IPS DF 6.9 (cell line): ENCODE data around the gene KRT86.
"Not testable (repeated sequence)": the region's sequence is repeated elsewhere in the genome, so short reads cannot be mapped to it uniquely, and the experiment has no call there.

Experiments used
- DNase-seq: peaks from one replicate; pipeline ENCODE4 v3.0.0-alpha.2; 2013; ENCODE audit warnings: low read depth, low spot score
- H3K27ac ChIP-seq: one replicate; pipeline ENCODE4 v1.5.1; 2013; ENCODE audit warnings: low read length, control low read depth
- H3K27me3 ChIP-seq: 2 replicates; pipeline ENCODE4 v1.6.1; 2013; ENCODE audit warnings: mild to moderate bottlenecking, low read length; ENCODE audit not compliant: control insufficient read depth, insufficient read depth
- H3K36me3 ChIP-seq: 2 replicates; pipeline ENCODE4 v1.6.1; 2013; ENCODE audit warnings: low read length; ENCODE audit not compliant: control insufficient read depth, insufficient read depth
- H3K4me1 ChIP-seq: 2 replicates; pipeline ENCODE4 v1.6.1; 2013; ENCODE audit warnings: low read length; ENCODE audit not compliant: control insufficient read depth, insufficient read depth
- H3K4me3 ChIP-seq: 2 replicates; pipeline ENCODE4 v1.5.1; 2013; ENCODE audit warnings: mild to moderate bottlenecking, low read length
- H3K9me3 ChIP-seq: 2 replicates; pipeline ENCODE4 v1.6.1; 2013; ENCODE audit warnings: low read length, inconsistent platforms; ENCODE audit not compliant: control insufficient read depth, insufficient read depth
- WGBS: extraction: QIAGEN DNeasy Blood & Tissue Kit; methylation state at CpG from one replicate; pipeline ENCODE4 v1.1.7; 2013; ENCODE audit warnings: mixed read lengths, missing lambda C conversion rate; ENCODE audit not compliant: insufficient read length, insufficient coverage; 5-methylcytosine and 5-hydroxymethylcytosine counted together

The KRT86 gene

DNA sequence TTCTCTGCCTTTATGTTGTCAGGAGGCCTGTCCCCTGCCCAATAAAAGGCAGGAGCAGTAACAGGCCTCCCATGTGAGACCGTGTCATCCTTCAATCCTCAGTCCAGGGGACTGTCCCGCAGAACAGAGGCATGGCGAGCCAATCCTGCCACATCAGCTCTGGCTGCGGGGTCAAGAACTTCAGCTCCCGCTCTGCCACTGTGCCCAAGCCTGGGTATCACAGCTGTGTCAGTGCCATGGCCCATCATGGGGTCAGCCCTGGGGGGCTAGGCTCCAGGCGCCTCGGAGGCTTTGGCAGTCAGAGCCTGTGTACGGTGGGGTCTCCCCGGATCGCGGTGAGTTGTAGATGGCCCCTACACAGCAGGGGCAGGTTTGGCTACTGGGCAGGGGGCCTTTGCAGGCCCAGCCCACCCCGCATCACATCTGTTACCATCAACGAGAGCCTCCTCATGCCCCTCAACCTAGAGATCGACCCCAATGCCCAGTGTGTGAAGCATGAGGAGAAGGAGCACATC is 66.7 kb downstream of the KRT86 start:
- Histone ChIP-seq H3K36me3 (no peaks in the 10 kb centered on the region), H3K4me1 (no peaks in the 10 kb centered on the region), H3K9me3 (no peaks in the 10 kb centered on the region), H3K27ac (no peak overlapping the region), H3K4me3 (no peak overlapping the region), H3K27me3 (no peaks in the 10 kb centered on the region)
- no peak for DNase-seq
- no CpG with 5 or more reads among the region's 14 CpGs for WGBS

DNA sequence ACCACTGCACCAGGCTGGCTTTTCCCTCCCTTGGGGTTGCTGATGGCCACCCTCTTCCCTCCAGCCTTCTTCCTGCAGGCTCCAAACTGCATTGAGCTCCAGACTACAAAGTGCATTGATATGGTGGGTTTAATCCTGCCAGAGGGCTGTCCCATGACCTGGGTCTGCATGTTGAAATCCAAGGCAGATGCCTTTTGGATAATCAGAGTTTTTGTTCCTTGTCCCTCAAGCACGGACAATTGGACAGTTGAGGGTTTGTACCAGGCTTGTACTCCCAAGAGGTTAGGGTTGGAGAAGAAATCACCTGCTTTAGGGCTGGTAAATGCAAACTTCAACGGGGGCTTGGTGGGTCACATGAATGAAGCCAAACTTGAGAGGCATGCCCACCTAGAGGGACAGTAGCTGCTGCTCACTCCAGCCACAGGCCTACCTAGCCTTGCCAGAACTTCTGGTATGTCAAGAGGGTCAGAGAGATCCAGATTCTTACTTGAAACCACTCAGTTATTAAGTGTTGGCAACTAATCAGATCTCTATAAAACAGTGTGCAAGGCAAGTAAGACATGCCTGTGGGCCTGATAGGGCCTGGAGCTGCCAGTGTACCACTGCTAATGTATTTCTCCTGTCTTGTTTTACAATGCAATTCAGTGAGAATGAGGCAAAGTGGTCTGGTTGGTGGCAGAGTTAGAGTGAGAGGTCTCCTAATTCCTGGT is 68.5 kb downstream of the KRT86 start:
- H3K4me1 ChIP-seq, result no peaks in the 10 kb centered on the region
- no peaks in the 10 kb centered on the region for H3K36me3 ChIP-seq
- H3K27ac ChIP-seq, result no peak overlapping the region
- H3K9me3 ChIP-seq, result no peaks in the 10 kb centered on the region
- WGBS, result no CpG with 5 or more reads among the region's 2 CpGs
- H3K4me3 ChIP-seq, result no peak overlapping the region
- no peaks in the 10 kb centered on the region for H3K27me3 ChIP-seq
- DNase-seq, result no peak

DNA sequence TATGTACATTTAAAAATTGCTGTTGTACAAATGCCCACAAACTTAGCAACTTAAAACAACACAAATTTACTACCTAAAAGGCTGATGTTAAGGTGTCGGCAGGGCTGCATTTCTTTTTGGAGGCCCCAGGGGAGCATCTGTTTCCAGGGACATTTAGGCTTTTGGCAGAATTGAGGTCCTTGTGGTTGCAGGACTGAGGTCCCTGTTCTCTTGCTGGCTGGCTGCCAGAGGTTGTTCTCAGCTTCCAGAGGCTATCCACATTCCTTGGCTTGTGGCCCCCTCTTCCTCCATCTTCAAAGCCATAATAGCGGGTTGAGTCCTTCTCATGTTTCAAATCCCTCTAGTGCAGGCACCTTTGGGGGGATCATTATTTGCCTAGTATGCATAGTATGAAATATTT is 69.1 kb downstream of the KRT86 start:
- Histone ChIP-seq H3K9me3 (no peaks in the 10 kb centered on the region), H3K36me3 (no peaks in the 10 kb centered on the region), H3K27ac (no peak overlapping the region), H3K4me1 (no peaks in the 10 kb centered on the region), H3K4me3 (no peak overlapping the region), H3K27me3 (no peaks in the 10 kb centered on the region)
- no CpG with 5 or more reads among the region's 2 CpGs for WGBS
- DNase-seq, result no peak

DNA sequence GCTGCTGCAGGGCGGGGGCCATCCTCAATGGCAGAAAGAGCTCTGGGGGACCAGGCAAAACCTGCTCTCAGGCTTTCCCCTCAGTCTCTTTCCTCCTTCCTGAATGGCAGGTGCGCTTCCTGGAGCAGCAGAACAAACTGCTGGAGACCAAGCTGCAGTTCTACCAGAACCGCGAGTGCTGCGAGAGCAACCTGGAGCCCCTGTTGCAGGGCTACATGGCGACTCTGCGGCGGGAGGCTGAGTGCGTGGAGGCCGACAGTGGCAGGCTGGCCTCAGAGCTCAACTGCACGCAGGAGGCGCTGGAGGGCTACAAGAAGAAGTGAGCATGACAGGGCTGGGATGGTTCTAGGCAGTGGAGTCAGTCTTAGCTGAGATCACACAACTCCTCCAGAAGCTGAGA is 69.7 kb downstream of the KRT86 start:
- H3K4me1 ChIP-seq, result no peaks in the 10 kb centered on the region
- H3K27me3 ChIP-seq, result no peaks in the 10 kb centered on the region
- H3K4me3 ChIP-seq, result no peak overlapping the region
- WGBS, result no CpG with 5 or more reads among the region's 12 CpGs
- H3K9me3 ChIP-seq, result no peaks in the 10 kb centered on the region
- DNase-seq, result no peak
- H3K27ac ChIP-seq, result no peak overlapping the region
- H3K36me3 ChIP-seq, result no peaks in the 10 kb centered on the region

DNA sequence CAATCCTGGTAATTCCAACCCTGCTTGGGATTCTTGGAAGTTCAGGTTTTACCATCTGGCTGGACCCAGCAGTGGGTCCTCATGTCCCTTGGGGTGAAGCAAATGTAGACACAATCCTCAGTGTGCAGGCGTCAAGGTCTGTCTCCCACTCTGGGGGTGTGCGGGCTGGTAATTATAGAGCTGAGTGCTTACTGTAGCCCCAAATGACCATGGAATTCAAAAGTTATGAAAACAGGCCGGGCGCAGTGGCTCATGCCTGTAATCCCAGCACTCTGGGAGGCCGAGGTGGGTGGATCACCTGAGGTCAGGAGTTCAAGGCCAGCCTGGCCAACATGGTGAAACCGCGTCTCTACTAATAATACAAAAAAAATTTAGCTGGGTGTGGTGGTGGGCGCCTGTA is 70.6 kb downstream of the KRT86 start:
- H3K9me3 ChIP-seq, H3K4me1 ChIP-seq, H3K27ac ChIP-seq, H3K36me3 ChIP-seq, DNase-seq, H3K27me3 ChIP-seq, H3K4me3 ChIP-seq: not testable (repeated sequence)
- WGBS, result no CpG with 5 or more reads among the region's 8 CpGs

DNA sequence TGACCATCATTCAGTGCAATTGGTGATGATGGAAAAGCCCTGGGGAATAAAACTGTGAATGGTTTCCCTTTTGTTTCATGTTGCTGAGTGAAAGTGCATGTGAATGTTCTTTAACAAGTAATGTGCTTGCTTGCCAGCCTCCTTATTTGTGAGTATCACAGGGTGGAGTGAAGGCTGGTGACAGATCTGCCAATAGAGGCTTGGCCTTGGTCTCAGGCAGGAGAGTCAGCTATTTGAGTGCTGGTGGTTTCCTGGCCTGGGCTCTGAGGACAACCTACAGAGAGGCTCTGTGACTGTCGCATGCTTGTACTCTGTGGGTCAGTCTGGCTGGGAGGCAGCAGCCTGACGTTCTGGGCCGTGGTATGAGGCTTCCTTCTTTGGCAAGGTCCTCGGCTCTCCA is 72.1 kb downstream of the KRT86 start:
- H3K4me3 ChIP-seq, result no peak overlapping the region
- H3K27ac ChIP-seq, result no peak overlapping the region
- WGBS, result no CpG with 5 or more reads among the region's 4 CpGs
- no peaks in the 10 kb centered on the region for H3K27me3 ChIP-seq
- H3K36me3 ChIP-seq, result no peaks in the 10 kb centered on the region
- H3K4me1 ChIP-seq, result no peaks in the 10 kb centered on the region
- no peak for DNase-seq
- H3K9me3 ChIP-seq, result no peaks in the 10 kb centered on the region

DNA sequence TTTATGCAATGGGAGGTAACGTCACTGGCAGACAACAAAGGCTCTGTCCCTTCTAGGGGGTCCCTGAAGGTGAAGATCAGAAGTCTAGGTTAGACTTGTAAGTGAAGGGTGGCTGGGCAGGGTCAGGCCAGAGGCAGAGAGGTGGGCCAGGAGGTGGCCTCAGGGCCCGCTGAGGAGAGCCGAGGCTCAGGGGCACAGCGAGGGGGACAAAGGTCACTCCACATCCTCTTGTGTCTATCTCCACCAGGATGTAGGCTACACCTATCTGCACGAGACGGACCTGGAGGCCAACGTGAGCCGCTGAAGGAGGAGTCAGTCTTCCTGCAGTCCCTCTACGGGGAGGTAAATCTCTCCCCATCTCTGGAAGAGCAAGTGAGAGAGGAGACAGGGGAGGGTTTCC is 72.6 kb downstream of the KRT86 start:
- no peaks in the 10 kb centered on the region for H3K4me1 ChIP-seq
- WGBS, result no CpG with 5 or more reads among the region's 9 CpGs
- no peak overlapping the region for H3K4me3 ChIP-seq
- DNase-seq, result no peak
- H3K9me3 ChIP-seq, result no peaks in the 10 kb centered on the region
- H3K27me3 ChIP-seq, result no peaks in the 10 kb centered on the region
- no peak overlapping the region for H3K27ac ChIP-seq
- H3K36me3 ChIP-seq, result no peaks in the 10 kb centered on the region

DNA sequence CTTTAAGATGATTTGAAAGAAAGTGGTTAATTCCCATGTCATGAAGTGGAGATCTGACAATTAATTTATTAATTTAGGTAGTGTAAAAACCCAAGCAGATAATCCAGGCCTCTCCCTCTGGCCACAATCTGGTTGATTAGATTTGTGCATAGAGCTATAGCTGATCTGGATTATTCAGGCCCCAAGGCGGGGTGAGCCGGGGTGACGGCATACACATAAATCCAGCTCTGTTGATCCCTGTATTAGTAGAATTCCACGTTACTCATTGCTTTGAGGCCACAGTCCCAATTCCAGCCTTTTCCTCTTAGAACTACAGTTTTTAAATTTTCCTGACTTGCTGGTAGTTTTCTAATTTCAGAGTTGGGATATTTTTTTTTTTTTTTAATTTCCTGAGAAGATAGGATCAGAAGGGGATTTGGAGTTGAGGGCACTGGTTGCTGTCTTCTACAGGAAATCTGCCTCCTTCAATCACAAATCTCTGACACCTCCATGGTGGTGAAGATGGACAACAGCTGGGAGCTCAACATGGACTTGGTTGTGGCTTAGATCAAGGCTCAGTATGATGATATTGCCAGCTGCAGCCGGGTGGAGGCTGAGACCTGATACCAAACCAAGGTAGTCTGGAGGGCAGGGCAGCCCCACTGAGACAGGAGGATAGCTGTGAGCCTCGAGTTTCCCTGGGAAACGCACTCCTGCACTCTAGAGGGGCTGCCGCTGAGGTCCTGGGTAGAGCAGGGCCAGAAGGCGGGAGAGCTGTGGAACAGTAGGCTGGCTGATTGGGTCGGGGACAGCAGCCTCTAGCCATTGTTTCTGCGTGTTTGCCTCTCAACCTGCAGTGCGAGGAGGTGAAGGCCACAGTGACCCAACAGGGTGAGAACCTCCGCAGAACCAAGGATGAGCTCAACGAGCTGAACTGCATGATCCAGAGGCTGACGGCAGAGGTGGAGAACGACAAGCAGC is 73.4 kb downstream of the KRT86 start:
- Histone ChIP-seq H3K27ac (no peak overlapping the region), H3K4me1 (no peaks in the 10 kb centered on the region), H3K36me3 (no peaks in the 10 kb centered on the region), H3K27me3 (no peaks in the 10 kb centered on the region), H3K9me3 (no peaks in the 10 kb centered on the region), H3K4me3 (no peak overlapping the region)
- no peak for DNase-seq
- no CpG with 5 or more reads among the region's 16 CpGs for WGBS

DNA sequence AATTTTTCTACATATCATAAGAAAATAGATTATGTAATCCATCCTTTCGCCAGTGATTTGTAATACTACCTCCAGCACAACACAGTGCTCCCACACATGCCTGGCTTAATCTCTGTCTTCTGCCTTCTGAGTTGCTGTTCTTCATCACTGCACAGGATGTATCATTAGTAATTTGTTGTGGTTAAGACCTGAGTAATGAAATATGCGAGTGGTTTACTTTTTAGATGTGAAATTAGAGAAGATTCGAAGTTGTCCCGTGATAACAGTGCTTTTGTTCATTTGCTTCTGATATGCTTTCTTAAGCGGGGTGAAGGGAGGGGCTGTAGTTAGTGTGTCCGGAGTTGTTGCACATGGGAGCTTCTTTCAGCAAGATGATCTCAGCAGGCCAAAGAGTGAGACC is 74.8 kb downstream of the KRT86 start:
- Histone ChIP-seq H3K27me3 (no peaks in the 10 kb centered on the region), H3K9me3 (no peaks in the 10 kb centered on the region), H3K36me3 (no peaks in the 10 kb centered on the region), H3K4me3 (no peak overlapping the region), H3K4me1 (no peaks in the 10 kb centered on the region), H3K27ac (no peak overlapping the region)
- no peak for DNase-seq
- 100% methylated on average over 3 of the region's 6 CpGs for WGBS

DNA sequence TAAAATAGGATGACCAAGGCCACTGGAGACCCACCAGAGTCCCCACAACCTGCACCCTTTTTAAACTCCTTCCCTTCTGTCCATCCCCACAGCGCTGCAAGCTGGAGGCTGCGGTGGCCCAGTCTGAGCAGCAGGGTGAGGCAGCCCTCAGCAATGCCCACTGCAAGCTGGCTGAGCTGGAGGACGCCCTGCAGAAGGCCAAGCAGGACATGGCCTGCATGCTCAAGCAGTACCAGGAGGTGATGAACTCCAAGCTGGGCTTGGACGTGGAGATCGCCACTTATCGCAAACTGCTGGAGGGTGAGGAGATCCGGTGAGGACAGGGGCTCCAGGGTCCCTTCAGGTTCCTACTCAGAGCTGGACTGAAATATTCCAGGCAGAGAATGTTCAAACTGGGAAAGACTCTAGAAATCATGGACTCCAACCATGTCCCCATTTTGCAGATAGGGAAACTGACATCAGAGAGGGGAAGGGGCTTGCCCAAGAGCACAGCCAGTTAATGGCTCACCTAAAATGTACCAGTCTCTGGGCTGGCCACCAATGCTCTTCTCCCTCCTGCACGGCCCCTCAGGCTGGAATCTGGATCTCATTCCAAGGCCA is 75.7 kb downstream of the KRT86 start:
- no peak overlapping the region for H3K27ac ChIP-seq
- no peaks in the 10 kb centered on the region for H3K36me3 ChIP-seq
- no peaks in the 10 kb centered on the region for H3K9me3 ChIP-seq
- H3K4me1 ChIP-seq, result no peaks in the 10 kb centered on the region
- no peak overlapping the region for H3K4me3 ChIP-seq
- DNase-seq, result no peak
- WGBS, result no CpG with 5 or more reads among the region's 8 CpGs
- no peaks in the 10 kb centered on the region for H3K27me3 ChIP-seq
